Renal pelvis (tissue), 4 donors: Measurements from ENCODE around the gene PSMD12. TPM values are rescaled to one million over a fixed set of nuclear protein-coding genes. Genes with fewer than 3 reads are reported as not detected.
A peak's percentile ranks its signal among the peaks of the same experiment; 100 is the strongest.
"Not testable (repeated sequence)": the region's sequence is repeated elsewhere in the genome, so short reads cannot be mapped to it uniquely, and the experiment has no call there.

Source experiments
- DNase-seq: peaks from one replicate; pipeline ENCODE4 v3.0.0-alpha.2; 2013
- polyA plus RNA-seq, 3 donors: library from polyadenylated mRNA; unstranded; fragments of 120-200 nt; gene quantifications; one replicate each; pipeline ENCODE4 v1.2.1, GENCODE V29; 2013; ENCODE audit not compliant: insufficient read length in 3 of 3

The PSMD12 gene
- polyA plus RNA-seq, 3 donors: 39.3 to 43.9 (median 39.9) TPM

- no peak for DNase-seq
Measured at GRCh38 chr17:67322042-67322787, 44.2 kb downstream of the PSMD12 start.

DNA sequence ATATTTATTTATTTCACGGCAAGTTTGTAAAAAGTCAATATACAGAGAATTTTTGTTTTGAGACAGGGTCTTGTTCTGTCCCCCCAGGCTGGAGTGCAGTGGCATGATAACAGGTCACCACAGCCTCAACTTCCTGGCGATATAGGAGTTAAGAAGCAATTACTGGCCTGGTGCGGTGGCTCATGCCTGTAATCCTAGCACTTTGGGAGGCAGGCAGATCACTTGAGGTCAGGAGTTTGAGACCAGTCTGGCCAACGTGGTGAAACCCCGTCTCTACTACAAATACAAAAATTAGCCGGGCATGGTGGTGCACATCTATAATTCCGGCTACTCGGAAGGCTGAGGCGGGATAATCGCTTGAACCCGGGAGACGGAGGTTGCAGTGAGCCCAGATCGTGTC lies 44.9 kb downstream of the PSMD12 start:
- DNase-seq: not testable (repeated sequence)

DNA sequence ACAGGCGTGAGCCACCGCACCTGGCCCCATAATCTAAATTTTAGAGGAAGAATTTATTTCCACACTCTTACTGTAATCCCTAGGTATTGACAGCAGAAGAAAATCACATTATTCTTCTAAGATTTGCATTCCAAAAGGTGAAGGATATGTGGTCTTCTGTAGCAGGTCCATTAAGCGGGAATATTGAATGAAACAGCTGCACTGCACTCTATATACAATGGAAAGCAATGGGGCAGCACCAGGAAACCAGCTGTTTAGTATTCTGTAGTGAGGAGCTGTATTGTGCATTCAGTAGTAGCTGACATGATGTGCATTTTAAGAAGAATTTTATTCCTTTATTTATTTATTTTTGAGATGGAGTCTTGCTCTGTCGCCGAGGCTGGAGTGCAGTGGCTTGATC lies 49.6 kb downstream of the PSMD12 start:
- DNase-seq: no peak

DNA sequence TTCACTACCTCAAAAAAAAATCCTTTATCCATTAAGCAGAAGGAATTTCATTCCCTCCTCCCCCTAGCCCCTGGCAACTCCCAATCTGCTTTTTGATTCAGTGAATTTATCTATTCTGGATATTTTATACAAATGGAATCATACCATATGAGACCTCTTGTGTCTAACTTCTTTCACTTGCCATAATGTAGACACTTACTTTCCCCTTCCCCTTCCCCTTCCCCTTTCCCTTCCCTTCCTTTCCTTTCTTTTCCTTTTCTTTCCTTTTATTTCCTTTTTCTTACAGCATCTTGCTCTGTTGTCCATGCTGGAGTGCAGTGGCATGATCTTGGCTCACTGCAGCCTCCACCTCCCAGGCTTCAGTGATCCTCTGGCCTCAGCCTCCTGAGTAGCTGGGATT lies 50.5 kb downstream of the PSMD12 start:
- DNase-seq: no peak

GRCh38 chr17:67312265-67312664 lies 54.1 kb downstream of the PSMD12 start:
- no peak for DNase-seq

DNA sequence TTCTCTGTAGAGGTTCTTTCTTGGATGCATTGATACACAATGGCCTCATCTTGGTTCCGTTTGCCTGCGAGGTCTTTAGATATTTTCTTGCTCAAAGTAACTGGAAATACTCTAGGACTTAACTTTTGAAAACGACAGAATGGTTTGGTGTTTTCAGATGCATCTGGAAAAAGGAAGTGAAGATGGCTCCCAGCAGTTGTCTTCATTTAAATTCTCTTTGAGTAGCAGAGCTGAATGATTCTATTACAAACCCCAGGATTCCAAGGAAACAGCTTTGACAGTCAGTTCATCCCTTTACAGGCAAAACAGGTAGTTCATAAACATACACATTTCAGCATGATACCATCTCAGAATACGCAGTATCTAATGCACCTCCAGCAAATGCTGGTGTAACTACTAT lies 54.8 kb downstream of the PSMD12 start:
- DNase-seq: no peak

DNA sequence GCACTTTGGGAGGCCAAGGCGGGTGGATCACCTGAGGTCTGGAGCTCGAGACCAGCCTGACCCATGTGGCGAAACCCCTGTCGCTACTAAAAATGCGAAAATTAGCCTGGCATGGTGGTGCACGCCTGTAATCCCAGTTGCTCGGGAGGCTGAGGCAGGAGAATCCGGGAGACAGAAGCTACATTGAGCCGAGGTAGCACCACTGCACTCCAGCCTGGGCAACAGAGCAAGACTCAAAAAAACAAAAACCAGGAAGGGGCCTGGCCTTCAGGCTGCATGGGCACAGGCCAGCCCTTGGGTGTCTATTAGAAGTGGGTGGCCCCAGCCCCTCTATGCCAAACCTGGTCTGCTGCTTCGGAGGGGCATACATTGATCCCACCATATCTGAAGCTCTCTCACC lies 56.0 kb downstream of the PSMD12 start:
- DNase-seq: no peak

DNA sequence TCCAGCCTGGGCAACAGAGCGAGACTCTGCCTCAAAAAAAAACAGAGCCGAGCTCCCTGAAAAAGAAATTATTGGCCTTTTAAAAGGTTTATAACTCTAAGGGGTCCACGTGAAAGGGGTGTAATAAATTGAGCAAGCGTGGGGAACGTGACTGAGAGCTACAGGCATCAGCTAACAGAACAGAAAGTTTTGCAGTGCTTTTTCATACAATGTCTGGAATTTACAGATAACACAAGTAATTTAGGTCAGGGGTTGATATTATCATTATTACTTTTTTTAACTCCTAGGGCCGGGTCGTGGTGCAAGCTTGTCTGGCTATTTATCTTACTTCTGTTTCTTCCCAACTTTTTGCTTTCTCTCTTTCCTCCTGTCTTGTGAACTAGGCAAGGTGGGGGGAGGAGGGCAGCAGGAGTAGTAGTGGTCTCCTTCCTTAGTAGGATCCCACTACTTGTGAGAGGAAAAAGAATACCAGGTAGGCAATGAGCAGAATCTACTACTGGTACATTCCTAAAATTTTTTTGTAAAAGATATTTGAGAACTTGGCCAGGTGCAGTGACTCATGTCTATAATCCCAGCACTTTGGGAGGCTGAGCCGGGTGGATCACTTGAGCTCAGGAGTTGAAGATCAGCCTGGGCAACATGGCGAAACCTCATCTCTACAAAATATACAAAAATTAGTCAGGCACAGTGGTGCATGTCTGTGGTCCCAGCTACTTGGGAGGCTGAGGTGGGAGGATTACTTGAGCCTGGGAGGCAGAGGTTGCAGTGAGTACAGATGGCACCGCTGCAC lies 60.7 kb downstream of the PSMD12 start:
- not testable (repeated sequence) for DNase-seq

GRCh38 chr17:67297454-67297960 lies 68.9 kb downstream of the PSMD12 start:
- DNase-seq: no peak

DNA sequence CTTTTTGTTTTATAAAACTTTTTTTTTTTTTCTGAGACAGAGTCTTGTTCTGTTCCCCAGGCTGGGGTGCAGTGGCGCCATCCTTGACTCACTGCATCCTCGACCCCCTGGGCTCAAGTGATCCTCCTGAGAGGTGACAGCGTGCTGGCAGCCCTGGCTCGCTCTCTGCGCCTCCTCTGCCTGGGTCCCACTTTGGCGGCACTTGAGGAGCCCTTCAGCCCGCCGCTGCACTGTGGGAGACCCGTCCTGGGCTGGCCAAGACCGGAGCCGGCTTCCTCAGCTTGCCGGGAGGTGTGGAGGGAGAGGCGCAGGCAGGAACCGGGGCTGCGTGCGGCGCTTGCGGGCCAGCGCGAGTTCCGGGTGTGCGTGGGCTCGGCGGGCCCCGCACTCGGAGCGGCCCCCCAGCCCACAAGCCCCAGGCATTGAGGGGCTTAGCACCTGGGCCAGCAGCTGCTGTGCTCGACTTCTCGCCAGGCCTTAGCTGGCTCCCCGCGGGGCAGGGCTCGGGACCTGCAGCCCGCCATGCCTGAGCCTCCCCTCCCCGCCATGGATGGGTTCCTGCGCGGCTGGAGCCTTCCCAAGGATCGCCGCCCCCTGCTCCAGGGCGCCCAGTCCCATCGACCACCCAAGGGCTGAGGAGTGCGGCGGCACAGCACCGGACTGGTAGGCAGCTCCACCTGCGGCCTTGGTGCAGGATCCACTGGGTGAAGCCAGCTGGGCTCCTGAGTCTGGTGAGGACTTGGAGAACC lies 71.8 kb downstream of the PSMD12 start:
- no peak for DNase-seq

GRCh38 chr17:67293251-67294203 lies 72.8 kb downstream of the PSMD12 start:
- peak; percentile 24 for DNase-seq

- no peak for DNase-seq
Measured at GRCh38 chr17:67290711-67291291, 75.6 kb downstream of the PSMD12 start.

- DNase-seq: no peak
Measured at GRCh38 chr17:67290244-67290643, 76.1 kb downstream of the PSMD12 start.

DNA sequence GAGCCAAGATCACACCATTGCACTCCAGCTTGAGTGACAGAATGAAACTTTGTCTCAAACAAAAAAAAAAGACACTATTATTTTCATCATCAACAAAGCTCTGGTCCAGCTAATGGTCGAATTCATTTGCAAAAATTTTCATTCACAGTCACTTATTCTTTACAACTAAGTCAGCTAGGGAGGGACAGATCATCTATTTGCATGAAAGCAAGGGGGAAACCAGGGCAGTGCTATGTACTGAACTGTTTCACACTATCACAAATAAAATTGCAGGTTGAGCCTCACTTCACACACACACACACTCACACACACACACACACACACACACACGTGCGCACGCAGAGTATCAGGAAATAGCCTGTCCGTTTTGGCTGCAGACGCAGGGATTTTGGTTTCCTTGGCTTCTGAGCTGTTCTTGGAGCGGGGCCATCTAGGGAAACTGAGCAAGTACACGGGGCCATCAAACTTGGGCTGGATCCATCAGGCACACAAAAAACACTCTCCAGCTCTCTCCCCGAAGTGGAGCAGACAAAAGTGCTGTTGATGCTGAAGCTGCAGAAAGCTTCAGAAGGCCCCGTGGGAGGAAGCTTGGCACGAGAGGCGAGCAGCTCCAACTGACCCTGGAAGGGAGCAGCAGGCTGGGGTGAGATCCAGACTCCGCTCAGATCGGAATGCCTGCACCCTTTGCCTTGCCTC lies 77.0 kb downstream of the PSMD12 start:
- peak; percentile 57 for DNase-seq

Other genes with a start within 250 kb of the PSMD12 start
- gene HELZ, start 121.4 kb downstream of the PSMD12 start, polyA plus RNA-seq: 10 to 100 TPM; 28.2 to 42.9 (median 32.5) TPM
- 10 to 100 TPM; 17.7 to 21.5 (median 19.6) TPM for gene PITPNC1, start 10.7 kb upstream of the PSMD12 start, polyA plus RNA-seq